Endothelial cell of umbilical vein (primary cell): ENCODE data around the gene SERBP1. TPM values are rescaled to one million over a fixed set of nuclear protein-coding genes. Genes with fewer than 3 reads are reported as not detected.

Source experiments
- BruUV-seq: library from RNA; stranded (reverse); fragments of 400-500 nt; replicated peaks from 2 replicates; lab custom pipeline; 2021; lab: Mats Ljungman, UMichigan
- CTCF ChIA-PET: fragments of 300-600, 350-600 bp; sonication (Branson Sonifier 250); formaldehyde crosslinking; loops from one replicate; lab custom pipeline; 2021; ENCODE audit warnings: antibody characterized with exemption, inconsistent platforms; lab: Charles Lee
- POLR2A ChIA-PET: fragments of 300-600, 350-600 bp; sonication (Branson Sonifier 250); formaldehyde crosslinking; loops from one replicate; lab custom pipeline; 2021; ENCODE audit warnings: antibody characterized with exemption, inconsistent platforms; lab: Charles Lee
- DNase-seq: peaks from one replicate; pipeline ENCODE4 v3.0.0-alpha.2; 2011; ENCODE audit warnings: low read depth, low spot score
- FAIRE-seq: peaks from 2 replicates; lab custom pipeline; 2011; peaks lifted over from hg19 to GRCh38; lab: Jason Lieb, UNC
- H2AFZ ChIP-seq: 2 replicates; pipeline ENCODE4 v1.6.0; 2012; ENCODE audit warnings: low read depth, low read length, control low read depth, inconsistent platforms
- H3K27ac ChIP-seq: 2 replicates; pipeline ENCODE4 v1.5.1; 2011; ENCODE audit warnings: low read depth, mild to moderate bottlenecking, control low read depth, low read length, moderate library complexity; ENCODE audit not compliant: insufficient read depth
- H3K27me3 ChIP-seq, 2 experiments: 2 replicates each; pipeline versions ENCODE4 v1.6.0 to v1.6.1; 2011; ENCODE audit warnings: low read length in 2 of 2, mixed read lengths in 1 of 2; ENCODE audit not compliant: control insufficient read depth in 2 of 2, insufficient read depth in 2 of 2
- H3K36me3 ChIP-seq, 2 experiments: 2 replicates in 1 of 2; 3 replicates in 1 of 2; pipeline ENCODE4 v1.5.1; 2011; ENCODE audit warnings: low read length in 2 of 2, mild to moderate bottlenecking in 1 of 2, moderate library complexity in 1 of 2; ENCODE audit not compliant: control insufficient read depth in 2 of 2, insufficient read depth in 2 of 2; ENCODE audit errors: extremely low read depth in 1 of 2
- H3K4me1 ChIP-seq: 3 replicates; pipeline ENCODE4 v1.5.1; 2011; ENCODE audit warnings: mild to moderate bottlenecking, low read length; ENCODE audit not compliant: control insufficient read depth, insufficient read depth; ENCODE audit errors: extremely low read depth
- H3K4me2 ChIP-seq: 2 replicates; pipeline ENCODE4 v1.6.1; 2011; ENCODE audit warnings: low read length, control low read depth, mixed read lengths; ENCODE audit not compliant: insufficient read depth
- H3K4me3 ChIP-seq, 3 experiments: fragments of 200-600 bp in 1 of 3; sonication (generic), shearing (Covaris generic) in 1 of 3; replicated peaks in 1 of 3; 2 replicates each; pipeline ENCODE4 v1.5.1; 2011 to 2016; ENCODE audit warnings: control low read depth in 3 of 3, low read length in 3 of 3, mild to moderate bottlenecking in 2 of 3, inconsistent platforms in 1 of 3, low read depth in 1 of 3, moderate library complexity in 1 of 3; ENCODE audit not compliant: insufficient read depth in 1 of 3
- H3K79me2 ChIP-seq: 2 replicates; pipeline ENCODE4 v1.6.0; 2012; ENCODE audit warnings: low read length, inconsistent platforms; ENCODE audit not compliant: control insufficient read depth, insufficient read depth
- H3K9ac ChIP-seq: replicated peaks from 2 replicates; pipeline ENCODE3; 2011; ENCODE audit warnings: low read length, control low read depth; ENCODE audit not compliant: insufficient read depth; ENCODE audit errors: extremely low read depth
- H3K9me1 ChIP-seq: replicated peaks from 3 replicates; pipeline ENCODE4 v1.6.0; 2011; ENCODE audit warnings: mild to moderate bottlenecking, low read length; ENCODE audit not compliant: control insufficient read depth, insufficient read depth; ENCODE audit errors: extremely low read depth
- H3K9me3 ChIP-seq: replicated peaks from 2 replicates; pipeline ENCODE4 v1.5.1; 2012; ENCODE audit warnings: low read length, inconsistent platforms; ENCODE audit not compliant: control insufficient read depth, insufficient read depth
- H4K20me1 ChIP-seq: replicated peaks from 2 replicates; pipeline ENCODE3; 2011; ENCODE audit warnings: mild to moderate bottlenecking, low read length; ENCODE audit not compliant: control insufficient read depth, insufficient read depth; ENCODE audit errors: extremely low read depth
- EZH2 ChIP-seq: IDR thresholded peaks from 2 replicates; pipeline ENCODE4 v1.6.1; 2012; ENCODE audit warnings: borderline replicate concordance, low read depth, mild to moderate bottlenecking, moderate library complexity, low read length, inconsistent platforms; ENCODE audit not compliant: severe bottlenecking
- FOS ChIP-seq: IDR thresholded peaks from 2 replicates; pipeline ENCODE4 v1.6.1; 2011; ENCODE audit warnings: mild to moderate bottlenecking, low read length, moderate library complexity, borderline replicate concordance; ENCODE audit not compliant: insufficient read depth
- GATA2 ChIP-seq: IDR thresholded peaks from 2 replicates; pipeline ENCODE4 v1.7.0; 2011; ENCODE audit warnings: low read depth, mild to moderate bottlenecking, moderate library complexity, mixed read lengths, low read length; ENCODE audit not compliant: insufficient read length, insufficient read depth
- JUN ChIP-seq: IDR thresholded peaks from 2 replicates; pipeline ENCODE4 v1.6.1; 2011; ENCODE audit warnings: borderline replicate concordance, low read depth; ENCODE audit not compliant: insufficient read length, insufficient read depth
- MYC ChIP-seq: IDR thresholded peaks from one replicate; pipeline ENCODE4 v1.6.1; 2011; ENCODE audit warnings: mild to moderate bottlenecking, low read depth, low read length
- POLR2A ChIP-seq: IDR thresholded peaks from 2 replicates; pipeline ENCODE4 v1.6.1; 2012; ENCODE audit warnings: low read depth, mild to moderate bottlenecking, control low read depth, low read length
- POLR2AphosphoS5 ChIP-seq: IDR thresholded peaks from 2 replicates; pipeline ENCODE4 v1.6.1; 2012; ENCODE audit warnings: low read depth, mild to moderate bottlenecking, control low read depth, low read length, moderate library complexity; ENCODE audit not compliant: insufficient read depth
- dilution Hi-C: fragments of 300-500 bp; cut with MboI; formaldehyde crosslinking; loops from one replicate; pipeline ENCODE4 v1.15.0; 2019; ENCODE audit warnings: low sequenced_read_pairs; ENCODE audit not compliant: extremely low pct_ligation_motif_present
- intact Hi-C: fragments of 100-400 bp; cut with micrococcal nuclease; formaldehyde crosslinking; loops from one replicate; pipeline ENCODE4 v1.10.0; 2022
- polyA plus RNA-seq, 4 experiments: library from polyadenylated mRNA; depleted of rRNA in 3 of 4; stranded (reverse) in 3 of 4; unstranded in 1 of 4; fragments of >200 nt; gene quantifications; 2 replicates each; pipeline versions ENCODE4 v1.2.1 to v1.2.3, GENCODE V29; 2011 to 2012; ENCODE audit warnings: missing spikeins in 1 of 4
- total RNA-seq: library from RNA; stranded (reverse); gene quantifications from 2 replicates; pipeline ENCODE4 v1.2.3, GENCODE V29; 2021
- TF ChIP-seq, protein P1 (sequence below), 2 donors: IDR thresholded peaks; 1 replicate in 1 of 2; 2 replicates in 1 of 2; pipeline ENCODE4 v1.5.1; 2011; ENCODE audit warnings: low read length in 2 of 2, mild to moderate bottlenecking in 2 of 2, moderate library complexity in 2 of 2, control low read depth in 1 of 2, inconsistent platforms in 1 of 2, low read depth in 1 of 2; ENCODE audit not compliant: insufficient read depth in 1 of 2; ENCODE audit errors: extremely low read depth in 1 of 2
- TF ChIP-seq, protein P2 (sequence below): IDR thresholded peaks from 2 replicates; pipeline ENCODE4 v1.6.1; 2011; ENCODE audit not compliant: insufficient read depth, insufficient read length

SERBP1 gene
- total and polyA plus RNA-seq, 2 donors (not counting 3 experiments of a cell fraction or from before 2014, with no cell fraction given) = 145 to 293 TPM

DNA sequence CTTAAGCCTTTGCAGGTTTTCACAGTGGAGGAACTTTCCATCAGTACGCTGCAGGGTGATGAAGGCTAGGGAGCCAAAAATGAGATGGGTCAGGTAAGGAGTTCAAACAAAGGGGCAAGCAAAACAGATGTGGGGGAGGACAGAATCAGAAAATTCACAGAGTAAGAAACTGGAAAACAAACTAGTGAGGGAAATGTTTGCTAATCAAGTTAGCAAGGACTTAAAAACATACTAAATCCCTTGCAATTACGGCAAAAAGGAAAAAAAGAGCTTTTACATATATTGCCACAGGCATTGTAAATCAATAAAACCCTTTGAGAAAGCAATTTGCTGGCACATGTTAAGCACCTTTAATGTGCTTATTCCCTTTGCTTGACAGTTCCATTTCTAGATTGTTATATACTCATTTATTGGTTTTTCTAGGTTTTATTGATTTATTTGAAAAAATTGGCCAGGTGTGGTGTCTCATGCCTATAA lies 45.8 kb upstream of the SERBP1 start:
- Histone ChIP-seq H3K27me3 (peaks cover 0 to 2% of the 10 kb centered on the region in 2 experiments), H3K4me3 (no peak overlapping the region), H3K36me3 (no peaks in the 10 kb centered on the region), H3K79me2 (no peaks in the 10 kb centered on the region), H3K4me2 (no peak overlapping the region), H2AFZ (no peak overlapping the region), H3K9me3 (no peaks in the 10 kb centered on the region), H4K20me1 (no peaks in the 10 kb centered on the region), H3K9ac (no peak overlapping the region), H3K4me1 (no peaks in the 10 kb centered on the region), H3K27ac (no peak overlapping the region), H3K9me1 (no peaks in the 10 kb centered on the region)
- dilution Hi-C loops (no loop called here), intact Hi-C loops (no loop called here)
- no TSS peak for BruUV-seq
- no peak for DNase-seq
- POLR2A ChIA-PET = no interaction called here
- peak; percentile 12 for FAIRE-seq
- TF ChIP-seq GATA2 = no peak
- TF ChIP-seq MYC = no peak
- no peak for TF ChIP-seq POLR2AphosphoS5
- TF ChIP-seq, protein P1, sequence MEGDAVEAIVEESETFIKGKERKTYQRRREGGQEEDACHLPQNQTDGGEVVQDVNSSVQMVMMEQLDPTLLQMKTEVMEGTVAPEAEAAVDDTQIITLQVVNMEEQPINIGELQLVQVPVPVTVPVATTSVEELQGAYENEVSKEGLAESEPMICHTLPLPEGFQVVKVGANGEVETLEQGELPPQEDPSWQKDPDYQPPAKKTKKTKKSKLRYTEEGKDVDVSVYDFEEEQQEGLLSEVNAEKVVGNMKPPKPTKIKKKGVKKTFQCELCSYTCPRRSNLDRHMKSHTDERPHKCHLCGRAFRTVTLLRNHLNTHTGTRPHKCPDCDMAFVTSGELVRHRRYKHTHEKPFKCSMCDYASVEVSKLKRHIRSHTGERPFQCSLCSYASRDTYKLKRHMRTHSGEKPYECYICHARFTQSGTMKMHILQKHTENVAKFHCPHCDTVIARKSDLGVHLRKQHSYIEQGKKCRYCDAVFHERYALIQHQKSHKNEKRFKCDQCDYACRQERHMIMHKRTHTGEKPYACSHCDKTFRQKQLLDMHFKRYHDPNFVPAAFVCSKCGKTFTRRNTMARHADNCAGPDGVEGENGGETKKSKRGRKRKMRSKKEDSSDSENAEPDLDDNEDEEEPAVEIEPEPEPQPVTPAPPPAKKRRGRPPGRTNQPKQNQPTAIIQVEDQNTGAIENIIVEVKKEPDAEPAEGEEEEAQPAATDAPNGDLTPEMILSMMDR (IDR thresholded peaks at IDR 0.05; ENCODE audit: extremely low read depth in 1 of 2, insufficient read depth in 1 of 2, low read depth in 1 of 2, low read length in 2 of 2) = no peak
- no peak for TF ChIP-seq JUN
- TF ChIP-seq, protein P2, sequence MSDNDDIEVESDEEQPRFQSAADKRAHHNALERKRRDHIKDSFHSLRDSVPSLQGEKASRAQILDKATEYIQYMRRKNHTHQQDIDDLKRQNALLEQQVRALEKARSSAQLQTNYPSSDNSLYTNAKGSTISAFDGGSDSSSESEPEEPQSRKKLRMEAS = no peak
- no peak for TF ChIP-seq EZH2
- TF ChIP-seq POLR2A = no peak
- TF ChIP-seq FOS = no peak
- CTCF ChIA-PET = no interaction called here
